LNCaP clone FGC (cell line): Measurements from ENCODE around the gene HDAC9.
A peak's percentile ranks its signal among the peaks of the same experiment; 100 is the strongest.

ENCODE experiments used
- DNase-seq: peaks from one replicate; pipeline ENCODE4 v3.0.0-alpha.2; 2011; ENCODE audit warnings: low read depth
- H3K4me3 ChIP-seq: 2 replicates; pipeline ENCODE4 v1.5.1; 2011; ENCODE audit warnings: mild to moderate bottlenecking, low read depth, low read length, control low read depth
- CTCF ChIP-seq: IDR thresholded peaks from 2 replicates; pipeline ENCODE4 v1.5.1; 2012; ENCODE audit warnings: mild to moderate bottlenecking; ENCODE audit not compliant: control insufficient read depth, insufficient read depth; ENCODE audit errors: extremely low read depth

Gene HDAC9

GRCh38 chr7:18577096-18577771 lies 81.7 kb downstream of the HDAC9 start:
- TF ChIP-seq CTCF: no peak
- H3K4me3 ChIP-seq: no peak overlapping the region
- DNase-seq: no peak

- H3K4me3 ChIP-seq: no peak overlapping the region
- DNase-seq: no peak
- TF ChIP-seq CTCF: no peak
These were observed 84.1 kb downstream of the HDAC9 start for GRCh38 chr7:18579698-18580097.

GRCh38 chr7:18580950-18581349 lies 85.4 kb downstream of the HDAC9 start:
- H3K4me3 ChIP-seq: no peak overlapping the region
- no peak for DNase-seq
- no peak for TF ChIP-seq CTCF

GRCh38 chr7:18583305-18583704 lies 87.8 kb downstream of the HDAC9 start:
- no peak for TF ChIP-seq CTCF
- H3K4me3 ChIP-seq: no peak overlapping the region
- DNase-seq: no peak

- DNase-seq: no peak
- no peak for TF ChIP-seq CTCF
- H3K4me3 ChIP-seq: no peak overlapping the region
These were observed 94.7 kb downstream of the HDAC9 start for GRCh38 chr7:18590241-18590640.

GRCh38 chr7:18590744-18591340 lies 95.3 kb downstream of the HDAC9 start:
- peak; percentile 68 for TF ChIP-seq CTCF
- peak; percentile 48 for DNase-seq
- H3K4me3 ChIP-seq: no peak overlapping the region
